ENCODE measurements around the gene AAK1.
"Not testable (repeated sequence)": the region's sequence is repeated elsewhere in the genome, so short reads cannot be mapped to it uniquely, and the experiment has no call there.

Gene AAK1

DNA sequence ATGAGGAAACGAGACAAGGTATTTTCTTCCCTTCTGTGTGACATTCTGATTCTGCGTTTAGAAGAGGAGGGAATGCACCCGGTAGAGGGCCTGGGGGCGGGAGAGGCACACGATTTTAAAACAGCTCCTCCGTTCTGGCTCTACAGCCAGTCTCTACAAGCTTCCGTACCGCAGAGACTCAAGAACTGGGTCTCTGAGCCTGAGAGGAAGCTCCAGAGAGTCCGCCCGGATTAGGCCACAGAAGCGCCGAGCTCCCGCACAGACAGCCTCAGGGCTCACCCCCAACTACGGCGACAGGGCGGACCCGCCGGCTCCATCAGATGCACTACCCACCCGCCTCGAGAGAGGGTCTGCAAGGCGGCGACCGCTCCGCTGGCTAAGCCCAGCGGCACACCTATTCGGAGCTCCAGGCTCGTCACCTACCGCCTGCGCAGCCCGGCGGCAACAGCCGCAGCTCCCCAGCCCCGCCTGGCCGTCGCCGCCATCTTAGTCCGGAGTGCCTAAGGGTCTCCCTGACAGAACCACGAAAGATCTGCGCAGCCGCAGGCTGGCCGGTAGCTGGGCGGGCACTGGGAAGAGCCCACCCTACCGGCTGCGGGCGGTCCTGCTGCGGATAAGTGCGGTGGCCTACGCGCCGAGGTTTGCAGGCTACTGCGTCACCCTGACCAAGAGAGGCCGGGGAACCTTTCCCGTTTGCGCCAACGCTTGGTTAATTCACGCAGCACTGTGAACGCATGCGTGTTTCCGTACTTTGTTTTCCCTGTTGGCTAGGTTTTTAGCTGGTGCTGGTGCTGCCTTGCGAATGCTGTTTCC lies 206.4 kb downstream of the AAK1 start, which contains the start of gene NFU1:
NFU1 (minus strand) TSS at position 498 of the 813 bp plus-strand sequence; CDS start at position 485, 13 bp downstream.
- DNase-seq = peak; percentile 84

GRCh38 chr2:69436596-69436937 lies 207.0 kb downstream of the AAK1 start:
- DNase-seq = no peak

DNA sequence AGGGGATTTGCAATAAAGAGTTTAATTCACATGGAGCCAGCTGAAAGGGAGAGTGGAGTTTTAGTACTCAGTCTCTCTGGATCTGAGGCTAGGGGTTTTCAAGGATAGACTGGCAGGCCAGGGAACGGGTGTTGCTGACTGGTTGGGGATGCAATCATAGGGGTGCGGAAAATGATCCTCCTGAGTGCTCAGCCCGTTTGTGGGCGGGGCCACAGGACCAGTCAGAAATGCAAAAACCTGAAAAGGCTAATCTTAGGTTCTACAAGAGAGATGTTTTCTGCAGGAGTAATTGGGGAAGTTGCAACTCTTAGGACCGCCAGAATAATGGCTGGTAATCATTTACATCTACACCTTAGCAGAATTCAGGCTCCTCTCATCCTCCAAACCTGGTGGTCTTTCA lies 208.8 kb downstream of the AAK1 start:
- DNase-seq = no peak

- no peak for DNase-seq
Observed at GRCh38 chr2:69429491-69430183, 213.9 kb downstream of the AAK1 start.

DNA sequence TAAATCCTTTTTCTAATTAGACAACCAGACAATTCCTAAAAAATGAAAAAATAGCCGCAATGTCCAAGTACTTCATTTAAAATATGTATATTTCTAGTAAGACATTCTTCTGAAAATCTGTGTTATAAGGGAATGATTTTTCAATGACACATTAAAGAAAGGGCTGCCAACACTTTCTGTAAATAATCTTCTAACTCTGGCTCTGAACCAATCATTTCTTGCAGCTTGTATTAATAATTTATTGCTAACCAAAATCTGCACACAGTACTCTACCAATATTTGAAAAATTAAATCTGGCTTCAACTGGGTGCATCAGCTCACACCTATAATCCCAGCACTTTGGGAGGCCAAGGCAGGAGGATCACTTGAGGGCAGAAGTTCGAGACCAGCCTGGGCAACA lies 214.6 kb downstream of the AAK1 start:
- no peak for DNase-seq

GRCh38 chr2:69424419-69424818 lies 219.1 kb downstream of the AAK1 start:
- no peak for DNase-seq

- DNase-seq = no peak
Observed at GRCh38 chr2:69422198-69422597, 221.3 kb downstream of the AAK1 start.

DNA sequence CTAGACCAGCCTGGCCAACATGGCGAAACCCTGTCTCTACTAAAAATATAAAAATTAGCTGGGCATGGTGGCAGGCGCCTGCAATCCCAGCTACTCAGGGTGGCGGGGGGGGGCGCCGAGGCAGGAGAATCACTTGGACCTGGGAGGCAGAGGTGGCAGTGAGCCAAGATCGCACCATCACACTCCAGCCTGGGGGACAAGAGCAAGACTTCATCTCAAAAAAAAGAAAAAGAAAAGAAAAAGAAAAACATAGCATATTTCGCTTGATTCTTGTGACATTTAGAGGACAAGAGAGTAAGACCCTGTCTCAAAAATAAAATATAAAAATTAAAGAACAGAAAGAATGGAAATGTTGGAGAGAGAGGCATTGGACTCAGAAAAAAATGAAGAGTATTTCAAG lies 224.4 kb downstream of the AAK1 start:
- DNase-seq = not testable (repeated sequence)

- DNase-seq = no peak
Observed at GRCh38 chr2:69416147-69416546, 227.4 kb downstream of the AAK1 start.
